Mammary epithelial cell (primary cell): ENCODE measurements around the gene CCT8.

Source experiments
- CTCF ChIP-seq, 2 donors: IDR thresholded peaks in 1 of 2; conservative IDR thresholded peaks in 1 of 2; 2 replicates each; pipeline ENCODE4 v1.5.1; 2011 to 2012; ENCODE audit warnings: inconsistent platforms in 2 of 2, low read length in 2 of 2, mild to moderate bottlenecking in 2 of 2, control low read depth in 1 of 2, low read depth in 1 of 2; ENCODE audit not compliant: insufficient read depth in 1 of 2; ENCODE audit errors: extremely low read depth in 1 of 2
- EZH2 ChIP-seq: IDR thresholded peaks from 2 replicates; pipeline ENCODE4 v1.6.1; 2012; ENCODE audit warnings: low read length, inconsistent platforms, borderline replicate concordance

- TF ChIP-seq CTCF (conservative IDR thresholded peaks at IDR 0.05 in 1 of 2, IDR thresholded peaks at IDR 0.05 in 1 of 2; ENCODE audit: extremely low read depth in 1 of 2, insufficient read depth in 1 of 2, low read depth in 1 of 2, low read length in 2 of 2) (no peak), EZH2 (no peak)
Observed at GRCh38 chr21:29121759-29122158, 48.3 kb upstream of the CCT8 start.
